IMR-90 (cell line): ENCODE data around the gene NUDCD3. TPM values are rescaled to one million over a fixed set of nuclear protein-coding genes. Genes with fewer than 3 reads are reported as not detected.

Source experiments
- ATAC-seq: fragments of 200-7000 bp; cut with Tn5 transposase; 2 replicates; pipeline ENCODE4 v1.9.1; 2020; ENCODE audit warnings: low read depth, mild to moderate bottlenecking, moderate library complexity
- BruUV-seq: library from RNA; stranded (reverse); fragments of 400-500 nt; replicated peaks from 2 replicates; lab custom pipeline; 2021; lab: Mats Ljungman, UMichigan
- CTCF ChIA-PET: fragments of 300-600 bp; formaldehyde crosslinking; extraction: SDS; loops from one replicate; lab custom pipeline; 2021; ENCODE audit warnings: antibody characterized with exemption; lab: Yijun Ruan, JAX
- POLR2A ChIA-PET: fragments of 300-600 bp; sonication (Branson Sonifier 250); formaldehyde crosslinking; loops from one replicate; lab custom pipeline; 2022; ENCODE audit warnings: antibody characterized with exemption; ENCODE audit not compliant: unreplicated experiment; lab: Charles Lee
- DNase-seq: peaks from one replicate; pipeline ENCODE4 v3.0.0; 2013
- H2AFZ ChIP-seq: replicated peaks from 2 replicates; pipeline ENCODE3; 2013; ENCODE audit warnings: low read length, mild to moderate bottlenecking; ENCODE audit not compliant: poor library complexity
- H2AK5ac ChIP-seq: 2 replicates; pipeline ENCODE4 v1.6.1; 2013; ENCODE audit warnings: low read depth, low read length, inconsistent platforms
- H2AK9ac ChIP-seq: replicated peaks from 2 replicates; pipeline ENCODE3; 2013; ENCODE audit warnings: mild to moderate bottlenecking, low read depth, low read length, moderate library complexity; ENCODE audit not compliant: poor library complexity
- H2BK120ac ChIP-seq: 2 replicates; pipeline ENCODE4 v1.6.1; 2013; ENCODE audit warnings: low read depth, low read length, inconsistent platforms
- H2BK15ac ChIP-seq: 3 replicates; pipeline ENCODE4 v1.6.1; 2013; ENCODE audit warnings: low read depth, low read length, inconsistent platforms
- H2BK20ac ChIP-seq: 2 replicates; pipeline ENCODE4 v1.6.1; 2013; ENCODE audit warnings: low read depth, mild to moderate bottlenecking, inconsistent platforms, low read length, moderate library complexity
- H2BK5ac ChIP-seq: 2 replicates; pipeline ENCODE4 v1.6.1; 2013; ENCODE audit warnings: mild to moderate bottlenecking, low read depth, low read length, inconsistent platforms; ENCODE audit not compliant: poor library complexity, severe bottlenecking
- H3K14ac ChIP-seq: replicated peaks from 2 replicates; pipeline ENCODE4 v1.6.1; 2013; ENCODE audit warnings: low read depth, low read length, inconsistent platforms
- H3K18ac ChIP-seq: 2 replicates; pipeline ENCODE4 v1.6.1; 2013; ENCODE audit warnings: low read depth, low read length, control low read depth
- H3K23ac ChIP-seq: 2 replicates; pipeline ENCODE4 v1.6.1; 2013; ENCODE audit warnings: low read depth, low read length, inconsistent platforms
- H3K27ac ChIP-seq: 2 replicates; pipeline ENCODE4 v1.5.1; 2013; ENCODE audit warnings: mild to moderate bottlenecking, control low read depth, low read length; ENCODE audit not compliant: insufficient read depth
- H3K27me3 ChIP-seq: 2 replicates; pipeline ENCODE4 v1.6.1; 2013; ENCODE audit warnings: low read length; ENCODE audit not compliant: control insufficient read depth, insufficient read depth
- H3K36me3 ChIP-seq: 2 replicates; pipeline ENCODE4 v1.6.1; 2013; ENCODE audit warnings: low read length, mixed read lengths; ENCODE audit not compliant: control insufficient read depth, insufficient read depth
- H3K4ac ChIP-seq: 2 replicates; pipeline ENCODE4 v1.6.1; 2013; ENCODE audit warnings: low read depth, low read length, inconsistent platforms
- H3K4me1 ChIP-seq: 2 replicates; pipeline ENCODE4 v1.6.1; 2013; ENCODE audit warnings: low read length, mixed read lengths; ENCODE audit not compliant: control insufficient read depth, insufficient read depth
- H3K4me2 ChIP-seq: 2 replicates; pipeline ENCODE4 v1.6.1; 2013; ENCODE audit warnings: low read depth, mild to moderate bottlenecking, control low read depth, low read length, moderate library complexity
- H3K4me3 ChIP-seq: 2 replicates; pipeline ENCODE4 v1.5.1; 2013; ENCODE audit warnings: low read depth, mild to moderate bottlenecking, control low read depth, low read length, moderate library complexity; ENCODE audit not compliant: insufficient read depth
- H3K56ac ChIP-seq: 2 replicates; pipeline ENCODE4 v1.6.1; 2013; ENCODE audit warnings: low read length, inconsistent platforms; ENCODE audit not compliant: insufficient read depth; ENCODE audit errors: extremely low read depth
- H3K79me1 ChIP-seq, 2 experiments: 2 replicates each; pipeline ENCODE4 v1.6.1; 2013; ENCODE audit warnings: low read length in 2 of 2, inconsistent platforms in 1 of 2, low read depth in 1 of 2
- H3K9ac ChIP-seq: 2 replicates; pipeline ENCODE4 v1.6.1; 2013; ENCODE audit warnings: low read depth, low read length, control low read depth
- H3K9me1 ChIP-seq: 2 replicates; pipeline ENCODE4 v1.6.1; 2013; ENCODE audit warnings: low read length, inconsistent platforms; ENCODE audit not compliant: insufficient read depth
- H3K9me3 ChIP-seq: 2 replicates; pipeline ENCODE4 v1.6.1; 2013; ENCODE audit warnings: low read length; ENCODE audit not compliant: control insufficient read depth, insufficient read depth
- H4K20me1 ChIP-seq: 2 replicates; pipeline ENCODE4 v1.6.1; 2013; ENCODE audit warnings: low read length, inconsistent platforms; ENCODE audit not compliant: insufficient read depth
- H4K5ac ChIP-seq: 2 replicates; pipeline ENCODE4 v1.6.1; 2013; ENCODE audit warnings: mild to moderate bottlenecking, low read depth, low read length, control low read depth
- H4K8ac ChIP-seq, 2 experiments: 2 replicates each; pipeline ENCODE4 v1.6.1; 2013; ENCODE audit warnings: low read depth in 2 of 2, low read length in 2 of 2, control low read depth in 1 of 2, inconsistent platforms in 1 of 2
- H4K91ac ChIP-seq: 2 replicates; pipeline ENCODE4 v1.6.1; 2013; ENCODE audit warnings: low read depth, low read length, inconsistent platforms; ENCODE audit not compliant: insufficient read depth
- MXI1 ChIP-seq: IDR thresholded peaks from 2 replicates; pipeline ENCODE4 v1.6.1; 2012; ENCODE audit warnings: low read depth, mild to moderate bottlenecking, low read length, moderate library complexity, borderline replicate concordance
- WGBS, 2 experiments: methylation state at CpG; one replicate each; pipeline versions ENCODE4 v1.1.5 to v1.1.7; 2013; ENCODE audit warnings: missing lambda C conversion rate in 2 of 2; ENCODE audit not compliant: insufficient read length in 1 of 2; ENCODE audit errors: extremely low coverage in 2 of 2; 5-methylcytosine and 5-hydroxymethylcytosine counted together
- dilution Hi-C: fragments of 300-500 bp; cut with HindIII; formaldehyde crosslinking; loops from one replicate; pipeline ENCODE4 v1.14.3; 2018; ENCODE audit warnings: low sequenced_read_pairs; ENCODE audit not compliant: unreplicated experiment
- in situ Hi-C: fragments of 300-500 bp; cut with MboI; formaldehyde crosslinking; loops from 3 replicates; pipeline ENCODE4 v1.14.3; 2019; ENCODE audit warnings: low sequenced_read_pairs, inconsistent platforms, mixed read lengths
- intact Hi-C: fragments of 100-400 bp; cut with micrococcal nuclease; formaldehyde crosslinking; loops from 2 replicates; pipeline ENCODE4 v1.10.0; 2022
- polyA plus RNA-seq, 3 experiments: library from polyadenylated mRNA; depleted of rRNA; stranded (reverse); fragments of >200 nt; gene quantifications; 2 replicates each; pipeline ENCODE4 v1.2.3, GENCODE V29; 2012; ENCODE audit warnings: low replicate concordance in 1 of 3
- total RNA-seq: library from RNA; depleted of rRNA; stranded (reverse); fragments of >200 nt; gene quantifications from 2 replicates; pipeline ENCODE4 v1.2.3, GENCODE V29; 2012

NUDCD3 gene
- total and polyA plus RNA-seq, 2 of the 4 experiments (the other 2 are of a cell fraction), result 49.5 to 76.0 TPM

DNA sequence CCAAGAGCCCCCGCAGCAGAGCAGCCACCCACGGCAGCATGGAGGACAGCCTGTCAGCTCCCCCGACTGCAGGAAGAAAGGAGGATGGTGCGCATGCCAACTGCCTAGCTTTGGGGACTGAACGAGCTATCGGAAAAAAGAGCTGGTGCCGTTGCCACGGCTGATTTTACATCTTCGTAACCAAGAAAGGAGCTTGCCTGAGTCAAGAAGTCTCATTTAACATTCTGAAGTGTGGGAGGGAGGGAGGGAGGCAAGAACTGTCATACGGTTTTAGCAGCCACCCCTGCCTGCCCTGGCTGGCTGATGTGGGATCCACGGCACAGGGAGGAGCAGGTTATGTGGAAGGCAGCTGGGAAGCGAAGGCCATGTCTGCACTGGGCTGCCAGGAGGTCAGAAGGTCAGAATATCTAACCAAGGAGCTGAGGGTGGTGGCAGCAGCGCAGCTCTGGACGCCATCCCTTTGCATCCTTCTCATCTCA is 90.4 kb downstream of the NUDCD3 start:
- in situ Hi-C loops, result no loop called here
- DNase-seq (no peak), ATAC-seq (no peak)
- H3K79me1 ChIP-seq, result peaks cover 30 to 87% of the 10 kb centered on the region in 2 experiments
- H3K4me2 ChIP-seq, result no peak overlapping the region
- no peak overlapping the region for H3K4ac ChIP-seq
- H3K4me1 ChIP-seq, result peaks cover 13% of the 10 kb centered on the region
- no peak overlapping the region for H3K56ac ChIP-seq
- H3K36me3 ChIP-seq, result peaks cover 22% of the 10 kb centered on the region
- no peak overlapping the region for H3K27ac ChIP-seq
- H3K9me3 ChIP-seq, result no peaks in the 10 kb centered on the region
- intact Hi-C loops, result no loop called here
- BruUV-seq, result no TSS peak
- H3K14ac ChIP-seq, result no peak overlapping the region
- H2BK5ac ChIP-seq, result no peak overlapping the region
- H2AK5ac ChIP-seq, result no peak overlapping the region
- no peak overlapping the region for H3K9ac ChIP-seq
- no peak overlapping the region for H2AK9ac ChIP-seq
- peaks cover 29% of the 10 kb centered on the region for H4K20me1 ChIP-seq
- H3K27me3 ChIP-seq, result no peaks in the 10 kb centered on the region
- ChIA-PET POLR2A (no interaction called here), CTCF (no interaction called here)
- no peak for TF ChIP-seq MXI1
- no peak overlapping the region for H3K23ac ChIP-seq
- H3K18ac ChIP-seq, result no peak overlapping the region
- H2AFZ ChIP-seq, result no peak overlapping the region
- no peak overlapping the region for H4K91ac ChIP-seq
- no peak overlapping the region for H3K4me3 ChIP-seq
- no peak overlapping the region for H4K8ac ChIP-seq
- dilution Hi-C loops, result no loop called here
- peaks cover 36% of the 10 kb centered on the region for H3K9me1 ChIP-seq
- H2BK120ac ChIP-seq, result no peak overlapping the region
- no peak overlapping the region for H2BK20ac ChIP-seq
- H4K5ac ChIP-seq, result no peak overlapping the region
- 94% methylated on average over 3 of the region's 14 CpGs; no CpG with 5 or more reads in 1 of the 2 experiments for WGBS, 2 experiments
- no peak overlapping the region for H2BK15ac ChIP-seq
